HG02763 (cell line): ENCODE data around the gene RNF25.
"Not testable (repeated sequence)": the region's sequence is repeated elsewhere in the genome, so short reads cannot be mapped to it uniquely, and the experiment has no call there.

ENCODE experiments used
- ATAC-seq: cut with Tn5 transposase; IDR thresholded peaks from one replicate; pipeline ENCODE4 v1.9.1; 2021; ENCODE audit warnings: mild to moderate bottlenecking, moderate library complexity; ENCODE audit not compliant: unreplicated experiment

Gene RNF25

DNA sequence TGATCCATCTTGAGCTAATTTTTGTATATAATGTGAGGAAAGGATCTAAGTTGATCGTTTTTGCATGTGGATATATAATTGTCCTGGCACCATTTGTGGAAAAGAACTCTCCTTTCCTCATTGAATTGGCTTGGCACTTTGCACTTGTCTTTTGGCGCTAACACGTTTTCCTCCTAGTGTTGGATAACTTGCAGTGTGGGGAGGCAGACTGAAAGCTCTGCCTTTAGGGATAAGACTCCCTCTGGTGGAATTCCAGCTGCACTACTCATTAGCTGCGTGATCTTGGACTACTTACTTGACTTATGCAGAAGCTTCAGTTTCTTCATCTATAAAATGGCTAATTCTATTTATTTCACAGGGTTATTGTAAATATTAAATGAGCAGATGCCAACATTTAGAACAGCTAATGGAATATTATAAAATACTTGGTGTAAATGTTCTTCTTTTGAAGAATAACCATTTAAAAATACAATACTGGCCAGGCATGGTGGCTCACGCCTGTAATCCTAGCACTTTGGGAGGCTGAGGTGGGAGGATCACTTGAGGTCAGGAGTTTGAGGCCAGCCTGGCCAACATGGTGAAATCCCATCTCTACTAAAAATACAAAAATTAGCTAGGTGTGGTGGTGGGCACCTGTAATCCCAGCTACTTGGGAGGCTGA lies 15.7 kb upstream of the RNF25 start:
- ATAC-seq, result not testable (repeated sequence)

DNA sequence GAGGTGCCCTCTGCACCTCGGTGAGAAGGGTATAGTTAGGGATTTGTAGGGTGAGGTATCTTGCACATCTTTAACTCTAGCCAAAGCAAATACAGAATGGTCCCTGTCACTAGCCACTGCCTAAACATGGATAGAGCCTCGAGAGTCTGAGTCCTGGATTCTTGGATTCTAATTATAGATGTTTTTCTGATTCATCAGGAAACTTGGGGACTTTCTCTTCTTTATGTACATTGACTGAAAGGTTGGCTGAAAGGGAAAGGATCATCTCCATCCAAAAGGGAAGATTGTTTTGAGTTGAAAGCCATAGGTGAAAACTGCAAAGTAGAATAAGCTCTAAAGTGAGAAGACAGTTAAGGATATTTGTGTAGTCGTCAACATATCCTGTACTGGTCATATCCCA lies 8.3 kb upstream of the RNF25 start:
- no peak for ATAC-seq

DNA sequence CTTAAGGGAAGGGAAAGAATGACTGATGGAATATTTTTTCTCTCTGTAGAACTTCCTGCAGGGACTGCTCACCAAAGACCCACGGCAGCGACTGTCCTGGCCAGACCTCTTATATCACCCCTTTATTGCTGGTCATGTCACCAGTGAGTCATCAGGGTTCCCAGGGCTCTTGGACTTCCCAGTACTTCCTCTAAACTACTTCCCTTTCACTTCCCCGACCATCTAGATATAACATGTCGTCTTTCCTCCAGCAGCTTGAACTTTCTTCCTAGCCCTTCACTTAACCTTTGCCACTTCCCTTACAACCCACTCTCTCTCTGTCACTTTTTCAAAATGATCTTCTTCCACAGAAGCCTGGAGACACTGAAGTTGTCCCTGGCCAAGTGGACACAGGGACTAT lies 7.3 kb upstream of the RNF25 start:
- no peak for ATAC-seq

DNA sequence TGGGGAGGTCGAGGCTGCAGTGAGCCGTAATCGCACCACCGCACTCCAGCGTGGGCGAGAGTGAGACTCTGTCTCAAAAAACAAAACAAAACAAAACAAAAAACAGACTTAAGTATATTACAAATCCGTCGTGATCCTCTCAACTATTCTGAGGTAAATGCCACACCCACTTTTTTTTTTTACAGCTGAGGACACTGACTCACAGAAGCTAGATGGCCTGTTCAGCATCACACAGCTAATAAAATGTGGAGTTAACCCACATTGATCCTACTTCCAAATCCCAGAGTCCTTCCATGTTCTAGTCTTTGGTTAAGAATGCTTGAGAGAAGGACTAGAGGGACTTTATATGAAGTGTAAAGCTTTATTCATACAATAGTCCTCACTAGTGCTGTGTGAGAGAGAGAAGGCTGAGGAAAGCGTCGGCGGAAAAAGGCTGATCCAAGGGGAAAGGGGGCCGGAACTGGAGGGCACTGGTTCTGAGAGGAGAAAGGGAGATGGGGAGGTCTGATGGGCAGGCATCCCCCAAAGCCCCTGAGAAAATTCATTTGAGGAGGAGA lies 627 bp downstream of the RNF25 start:
- ATAC-seq, result no peak

DNA sequence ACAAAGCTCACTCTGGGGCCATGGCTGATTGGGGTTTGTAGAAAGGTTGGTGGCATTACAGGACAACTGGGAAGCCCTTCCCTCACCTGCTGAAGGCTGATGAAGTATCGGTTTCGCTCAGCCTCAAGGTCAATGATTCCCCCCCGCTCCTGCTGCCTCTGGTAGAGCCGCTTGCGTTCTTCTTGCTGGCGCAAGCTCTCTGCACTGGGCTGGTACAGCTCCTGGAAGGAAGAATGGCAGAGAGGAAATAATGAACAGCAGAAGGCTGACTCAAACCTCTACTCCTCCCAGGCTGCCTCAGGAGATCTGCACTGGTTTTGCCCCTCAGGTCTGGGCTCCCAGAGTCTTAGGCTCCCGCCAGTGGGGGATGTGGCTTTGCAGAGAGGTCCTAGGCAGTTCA lies 7.1 kb downstream of the RNF25 start:
- ATAC-seq, result no peak

DNA sequence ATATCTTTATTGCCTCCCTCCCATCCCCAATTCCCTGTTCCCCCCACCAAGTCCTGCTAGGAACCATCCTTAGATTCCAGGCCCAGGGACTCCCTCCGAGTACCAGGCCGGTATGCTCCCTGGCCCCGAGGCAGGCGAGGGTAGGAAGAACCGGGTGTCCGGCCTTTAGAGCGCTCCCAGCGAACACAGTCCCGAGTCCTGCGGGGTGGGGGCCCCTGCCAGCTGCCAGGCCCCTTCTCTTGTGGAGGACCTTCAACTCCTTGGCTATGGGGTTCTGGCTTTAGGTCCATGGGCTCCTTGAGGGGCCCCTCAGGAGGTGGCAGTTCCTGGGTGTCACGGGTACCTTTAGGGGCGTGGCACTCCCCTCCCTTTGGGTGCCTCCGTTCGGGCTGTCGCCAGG lies 7.9 kb downstream of the RNF25 start:
- no peak for ATAC-seq

DNA sequence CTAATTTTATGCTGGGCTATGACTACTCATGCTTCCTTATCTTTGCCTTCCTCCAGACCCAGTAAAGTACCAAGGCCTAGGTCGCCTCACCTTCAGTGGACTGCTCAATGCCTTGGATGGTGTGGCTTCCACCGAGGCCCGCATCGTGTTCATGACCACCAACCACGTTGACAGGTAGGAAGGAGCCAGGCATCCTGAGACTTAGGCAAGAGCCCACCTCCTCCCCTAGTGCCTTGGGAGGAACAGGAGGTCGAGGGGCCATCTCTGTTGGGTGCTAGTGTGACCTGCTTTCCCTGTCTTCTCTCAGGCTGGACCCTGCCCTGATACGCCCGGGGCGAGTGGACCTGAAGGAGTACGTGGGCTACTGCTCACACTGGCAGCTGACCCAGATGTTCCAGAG lies 9.0 kb downstream of the RNF25 start:
- no peak for ATAC-seq

DNA sequence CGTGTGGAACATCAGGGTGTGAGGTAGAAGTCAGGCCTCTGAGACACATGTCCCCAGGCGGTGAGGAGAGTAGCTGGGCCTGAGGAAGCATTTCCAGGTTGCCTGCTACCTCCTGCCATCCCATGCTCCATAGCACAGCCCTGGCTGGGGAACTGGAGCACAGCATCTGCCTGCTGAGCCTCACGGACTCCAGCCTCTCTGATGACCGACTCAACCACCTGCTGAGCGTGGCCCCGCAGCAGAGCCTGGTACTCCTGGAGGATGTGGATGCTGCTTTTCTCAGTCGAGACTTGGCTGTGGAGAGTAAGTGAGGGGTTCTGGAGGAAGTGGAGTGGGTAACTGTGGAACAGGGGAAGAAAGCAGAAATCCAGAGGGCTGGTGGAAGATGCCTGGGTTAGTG lies 9.4 kb downstream of the RNF25 start:
- no peak for ATAC-seq

DNA sequence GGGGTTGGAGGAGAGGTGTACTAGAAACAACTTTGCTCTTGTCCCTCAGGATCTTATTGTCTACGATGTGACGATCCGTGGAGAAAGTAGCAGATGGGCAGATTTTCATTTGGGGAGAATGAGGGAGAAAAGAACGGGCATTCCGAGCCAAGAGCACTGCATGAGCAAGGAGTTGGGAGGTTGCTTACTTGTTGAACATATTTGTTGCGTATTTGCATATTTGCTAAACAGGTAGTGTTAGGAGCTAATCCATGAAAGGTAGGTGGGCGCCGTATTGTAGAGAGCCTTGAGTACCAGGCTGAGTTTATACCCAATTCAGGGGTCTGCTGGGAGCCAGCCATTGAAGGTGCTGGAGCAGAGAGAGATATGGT lies 11.8 kb downstream of the RNF25 start:
- ATAC-seq, result no peak

DNA sequence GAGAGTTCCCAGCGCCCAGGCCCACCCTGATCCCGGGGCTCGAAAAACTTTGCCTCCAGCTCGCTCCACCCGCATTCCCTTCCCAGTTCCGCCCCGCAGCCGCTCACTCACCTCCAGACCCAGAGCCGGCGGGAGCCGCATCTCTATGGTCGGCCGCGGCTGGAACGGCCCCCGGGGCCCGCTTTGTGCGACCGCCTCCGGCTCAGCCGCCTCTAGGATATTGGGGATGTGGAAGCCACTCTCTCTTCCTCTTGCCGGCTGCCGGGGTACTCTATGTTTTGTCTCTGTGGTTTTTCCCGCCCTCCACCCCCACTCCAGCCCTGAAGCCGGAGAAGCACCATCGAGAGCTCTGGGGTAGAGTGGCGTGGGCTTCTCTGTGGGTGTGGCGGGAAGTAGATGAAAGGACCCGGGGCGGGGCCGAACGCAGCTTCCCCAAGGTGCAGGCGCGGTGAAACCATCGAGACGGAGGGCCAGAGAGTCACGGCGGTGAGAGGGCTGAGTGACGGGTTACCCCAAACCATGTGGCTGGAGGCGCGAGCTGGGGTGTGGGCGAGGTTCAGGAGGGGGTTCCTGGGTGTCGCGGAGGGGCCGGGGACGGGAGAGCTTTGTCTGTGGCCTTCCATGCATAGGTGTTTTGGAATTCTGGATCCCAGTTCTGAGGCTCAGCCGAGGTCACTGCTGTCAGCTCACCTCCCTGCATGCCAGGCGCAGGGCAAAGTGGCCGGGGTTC lies 12.4 kb downstream of the RNF25 start, which contains the start of the genes BCS1L and ZNF142:
Gene BCS1L, plus strand, starts transcription at position 426 of the 730 bp plus-strand sequence. CDS start 1,305 bp downstream, outside the sequence.
Gene ZNF142, minus strand, starts transcription at position 366 of the 730 bp plus-strand sequence. CDS start 3,194 bp downstream, outside the sequence.
- peak; percentile 95 for ATAC-seq

DNA sequence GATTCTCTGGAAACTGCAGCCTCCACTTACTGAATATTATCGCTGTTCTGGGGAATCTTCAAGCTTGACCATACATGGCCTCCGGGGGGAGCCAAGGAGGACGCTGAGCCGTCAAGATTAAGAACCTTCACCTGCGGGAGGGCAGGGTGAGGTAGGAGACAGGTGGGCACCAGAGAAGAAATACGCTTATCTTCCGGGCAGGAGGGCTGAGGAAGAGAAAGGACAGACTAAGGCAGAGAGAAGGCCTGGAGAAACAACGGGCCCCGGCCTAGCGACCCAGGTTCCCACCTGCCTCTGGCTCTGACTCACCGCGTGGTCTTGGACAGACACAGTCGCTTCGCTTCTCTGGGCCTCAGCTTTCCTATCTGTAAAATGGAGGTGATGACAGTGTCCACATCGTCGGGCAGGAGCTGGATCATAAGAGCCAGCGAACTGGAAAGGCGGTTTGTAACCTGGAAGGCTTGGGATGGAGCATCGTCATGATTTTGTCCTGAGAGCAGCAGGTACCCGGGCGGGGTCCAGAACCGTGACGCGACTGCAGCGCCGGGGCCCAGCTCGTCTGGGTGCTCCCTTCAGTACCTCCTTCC lies 13.0 kb downstream of the RNF25 start:
- ATAC-seq, result peak; percentile 42

DNA sequence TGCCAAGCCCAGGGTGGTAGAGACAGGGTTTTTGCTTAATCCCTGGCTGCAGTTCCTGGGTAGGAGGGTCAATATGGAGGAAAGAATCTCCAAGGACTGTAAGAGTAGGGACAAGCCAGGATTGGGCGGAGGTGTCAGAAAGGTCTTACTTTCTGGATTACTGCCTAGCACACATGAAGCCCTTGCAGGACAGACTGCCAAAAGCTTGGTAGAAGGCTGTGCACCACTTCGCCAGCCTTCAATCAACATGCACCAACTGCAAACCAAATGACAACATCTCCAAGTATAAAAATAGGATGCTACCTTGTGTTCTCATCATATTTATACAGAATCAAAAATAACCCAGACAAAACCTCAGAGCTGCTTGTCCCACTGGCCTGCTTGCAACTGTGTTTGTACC lies 16.1 kb downstream of the RNF25 start:
- ATAC-seq, result no peak

DNA sequence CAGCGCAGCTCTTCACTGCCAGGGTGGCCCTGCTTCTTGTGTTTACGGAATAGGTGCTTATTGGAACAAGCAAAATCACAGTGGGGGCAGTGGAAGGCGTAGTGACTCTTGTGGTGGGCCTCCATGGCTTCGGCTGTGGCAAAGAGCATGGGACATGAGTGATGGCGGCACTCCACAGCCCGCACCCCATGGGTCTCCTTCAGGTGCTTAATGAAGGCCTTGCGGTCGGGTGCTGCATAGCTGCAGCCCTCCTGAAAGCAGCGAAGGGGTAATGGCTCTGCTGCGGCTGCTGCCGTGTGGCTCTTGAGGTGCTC lies 23.1 kb downstream of the RNF25 start:
- no peak for ATAC-seq

DNA sequence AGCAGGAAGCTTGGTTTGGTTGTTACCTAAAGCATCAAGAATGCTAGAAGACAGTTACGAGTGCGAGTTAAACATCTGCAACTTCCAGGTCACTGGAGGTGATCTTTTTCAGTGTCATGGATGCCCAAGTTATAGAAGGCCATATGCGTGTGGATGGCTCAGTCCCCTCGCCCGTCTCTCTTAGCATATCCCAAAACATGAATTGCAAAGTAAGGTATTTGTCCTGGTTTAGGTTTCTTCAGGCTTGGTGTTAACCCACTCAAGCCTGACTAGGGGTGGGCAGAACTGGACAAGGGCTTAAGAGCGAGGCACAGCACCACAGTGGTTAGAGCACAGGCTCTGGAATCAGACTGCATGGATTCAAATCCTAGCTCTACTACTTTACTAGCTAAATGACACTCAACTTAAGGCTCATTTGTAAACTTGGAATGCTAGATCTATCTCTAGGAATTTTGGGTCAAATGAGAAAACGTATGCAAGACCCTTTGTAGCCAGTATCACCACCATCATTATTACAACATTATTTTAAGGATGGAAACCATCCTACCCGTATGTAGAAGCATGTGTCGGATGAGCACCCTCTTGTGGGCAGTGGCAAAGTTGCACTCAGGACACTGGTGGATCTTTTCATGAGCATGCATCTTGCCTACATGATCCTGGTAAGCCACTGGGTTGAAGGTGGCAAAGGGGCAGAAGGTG lies 23.6 kb downstream of the RNF25 start:
- no peak for ATAC-seq

DNA sequence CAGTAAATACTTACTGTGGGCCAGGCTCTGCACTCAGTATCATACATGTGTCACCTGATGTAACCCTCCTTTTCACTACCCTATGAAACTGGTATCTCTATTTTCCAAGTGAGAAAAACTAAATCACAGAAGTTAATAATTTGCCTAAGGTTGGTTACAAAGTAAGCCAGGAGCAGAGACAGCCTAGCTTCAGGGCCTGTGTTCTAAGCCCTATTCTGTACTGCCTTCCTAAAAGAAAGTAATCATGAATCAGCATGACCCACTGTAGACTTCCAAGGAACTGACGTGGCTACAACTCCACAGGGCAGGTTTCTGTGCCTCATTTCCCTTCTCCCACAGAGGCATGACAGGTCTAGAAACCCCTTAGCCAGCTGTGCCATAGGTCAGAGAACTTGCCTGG lies 26.7 kb downstream of the RNF25 start:
- ATAC-seq, result no peak

DNA sequence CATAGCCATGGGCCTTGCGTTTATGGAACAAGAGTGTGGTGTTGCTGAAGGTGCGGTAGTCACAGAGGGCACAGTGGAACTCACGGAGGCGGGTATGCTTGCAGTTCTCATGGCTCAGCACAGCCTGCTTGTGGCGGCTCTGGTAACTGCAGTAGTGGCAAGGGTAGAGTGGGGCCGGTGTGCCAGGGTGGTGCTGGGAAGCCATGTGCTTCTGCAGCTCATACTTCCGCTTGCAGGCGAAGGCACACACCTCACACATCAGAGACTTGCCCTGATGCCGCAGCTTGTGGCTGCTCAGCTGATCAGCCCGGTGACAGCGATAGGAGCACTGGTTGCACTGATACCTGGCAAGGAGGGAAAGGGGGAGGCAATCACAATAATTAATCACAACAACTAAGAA lies 27.1 kb downstream of the RNF25 start:
- ATAC-seq, result no peak

DNA sequence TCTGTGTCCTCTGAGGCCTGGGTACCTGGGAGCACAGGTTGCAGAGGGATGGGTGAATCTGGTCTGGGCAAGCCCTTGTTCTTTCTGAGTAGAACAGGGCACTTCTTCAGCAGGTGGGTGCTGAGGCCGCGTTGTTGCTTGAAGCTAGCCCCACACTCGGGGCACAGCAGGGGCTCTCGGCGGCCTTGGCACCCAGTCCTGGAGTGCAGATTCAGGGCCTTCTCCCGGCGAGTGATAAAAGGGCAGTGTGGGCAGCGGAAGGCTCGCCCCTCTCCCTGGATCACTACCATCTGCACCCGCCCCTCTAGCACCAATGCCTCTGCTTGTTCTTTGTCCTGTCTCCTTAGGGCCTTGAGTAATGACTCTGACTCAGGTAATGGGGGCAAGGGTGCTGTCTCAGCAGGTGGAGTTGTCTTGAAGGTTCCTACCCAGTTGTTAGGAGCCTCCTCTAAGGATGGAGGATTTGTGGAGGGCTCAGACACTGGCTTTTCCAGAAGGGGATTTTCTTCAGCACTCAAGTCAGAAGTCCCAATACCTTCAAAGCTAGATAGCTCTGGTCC lies 28.0 kb downstream of the RNF25 start:
- ATAC-seq, result no peak

DNA sequence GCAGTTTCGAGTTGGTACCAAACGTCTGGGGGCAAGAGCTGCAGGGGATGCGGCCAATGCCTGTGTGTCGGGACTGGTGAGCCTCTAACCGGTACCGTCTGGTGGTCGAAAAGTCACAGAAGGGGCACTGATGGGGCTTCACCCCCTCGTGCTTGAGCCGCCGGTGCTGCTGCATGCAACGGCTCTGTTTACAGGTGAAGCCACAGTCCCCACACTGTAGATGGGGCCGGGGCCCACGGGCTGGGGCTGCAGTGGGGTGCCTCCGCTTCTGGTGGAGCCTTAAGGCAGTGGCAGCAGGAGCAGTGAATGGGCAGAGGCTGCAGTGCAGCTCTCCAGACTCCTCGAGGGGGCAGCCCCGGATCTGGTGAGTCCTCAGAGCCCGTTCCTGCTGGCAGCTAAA lies 29.0 kb downstream of the RNF25 start:
- no peak for ATAC-seq

DNA sequence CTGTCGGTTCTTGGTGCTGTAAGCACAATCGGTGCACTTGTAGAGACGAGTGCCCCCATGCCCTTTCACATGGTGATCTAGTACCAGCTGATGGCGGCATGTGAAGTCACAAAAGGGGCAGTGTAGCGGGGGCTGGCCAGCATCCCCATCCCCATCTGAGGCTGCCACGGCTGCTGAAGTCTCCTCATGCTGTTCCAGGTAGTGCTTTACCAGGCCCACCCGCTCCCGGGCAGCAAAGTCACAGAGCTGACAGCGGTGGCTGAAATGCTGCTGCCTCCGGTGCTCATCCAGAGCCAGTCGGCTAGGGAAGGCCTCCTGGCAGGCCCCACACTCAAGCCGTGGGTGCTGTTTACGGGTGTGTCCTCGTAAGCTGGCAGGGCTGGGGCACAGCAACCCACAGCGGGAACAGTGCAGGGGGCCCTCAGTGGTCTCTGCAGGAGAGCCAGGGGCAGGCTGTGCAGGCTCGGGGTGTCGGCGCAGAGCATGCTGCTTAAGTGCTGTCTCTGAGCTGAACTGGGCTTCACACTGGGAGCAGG lies 29.6 kb downstream of the RNF25 start:
- no peak for ATAC-seq

DNA sequence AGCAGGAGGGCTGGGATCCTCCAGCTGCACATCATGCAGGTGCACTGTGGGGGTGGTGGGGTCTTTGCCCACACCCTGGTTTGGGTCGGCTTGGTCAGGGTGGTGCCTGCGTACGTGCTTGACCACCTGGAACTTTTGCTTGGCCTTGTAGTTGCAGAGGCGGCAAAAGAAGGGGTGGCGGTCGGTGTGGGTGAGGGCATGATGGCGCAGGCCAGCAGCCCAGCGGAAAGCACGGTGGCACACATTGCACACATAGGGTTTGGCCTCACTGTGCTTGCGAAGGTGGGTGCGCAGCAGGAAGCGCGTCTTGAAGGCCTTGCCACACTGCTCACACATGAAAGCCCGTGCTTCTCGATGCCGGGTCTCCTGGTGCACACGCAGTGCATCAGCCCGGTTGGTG lies 33.4 kb downstream of the RNF25 start:
- no peak for ATAC-seq

DNA sequence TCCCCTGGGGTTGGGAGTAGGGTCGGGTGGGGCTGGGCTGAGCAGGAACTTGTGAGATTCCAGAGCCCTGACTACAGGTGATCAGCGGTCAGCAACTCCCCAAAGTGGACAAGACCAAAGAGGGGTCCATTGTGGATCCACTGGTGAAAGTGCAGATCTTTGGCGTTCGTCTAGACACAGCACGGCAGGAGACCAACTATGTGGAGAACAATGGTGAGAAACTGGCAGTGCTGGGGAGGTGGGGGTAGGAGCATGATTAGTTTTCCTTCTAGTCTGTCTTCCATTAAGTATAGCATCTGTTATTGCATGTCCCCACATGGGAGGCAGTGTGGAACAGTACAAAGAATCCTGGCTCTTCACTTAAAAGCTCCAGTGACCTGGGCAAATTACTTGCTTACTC lies 36.1 kb downstream of the RNF25 start:
- no peak for ATAC-seq
